Effector memory CD4-positive, alpha-beta T cell (primary cell): Measurements from ENCODE around the gene MEOX2.

Source experiments
- DNase-seq, 3 donors: peaks; one replicate each; pipeline ENCODE4 v3.0.0-alpha.2; 2020
- H3K27ac ChIP-seq: 2 replicates; pipeline ENCODE4 v1.7.0; 2013; ENCODE audit warnings: mild to moderate bottlenecking, low read length, moderate library complexity; ENCODE audit not compliant: insufficient read depth, poor library complexity, severe bottlenecking
- H3K27me3 ChIP-seq: replicated peaks from 2 replicates; pipeline ENCODE4 v1.7.0; 2013; ENCODE audit warnings: mild to moderate bottlenecking, low read length; ENCODE audit not compliant: insufficient read depth, control insufficient read depth, poor library complexity, severe bottlenecking
- H3K36me3 ChIP-seq: 2 replicates; pipeline ENCODE4 v1.7.0; 2013; ENCODE audit warnings: mild to moderate bottlenecking, low read length, moderate library complexity; ENCODE audit not compliant: control insufficient read depth, insufficient read depth
- H3K4me1 ChIP-seq: 2 replicates; pipeline ENCODE4 v1.7.0; 2013; ENCODE audit warnings: low read length, mild to moderate bottlenecking; ENCODE audit not compliant: control insufficient read depth, insufficient read depth, poor library complexity, severe bottlenecking
- H3K4me3 ChIP-seq: 2 replicates; pipeline ENCODE4 v1.7.0; 2013; ENCODE audit warnings: low read length, low read depth, mild to moderate bottlenecking; ENCODE audit not compliant: insufficient read depth, poor library complexity, severe bottlenecking
- H3K9me3 ChIP-seq: 2 replicates; pipeline ENCODE4 v1.7.0; 2013; ENCODE audit warnings: mild to moderate bottlenecking, low read length, moderate library complexity; ENCODE audit not compliant: control insufficient read depth

MEOX2 gene

DNA sequence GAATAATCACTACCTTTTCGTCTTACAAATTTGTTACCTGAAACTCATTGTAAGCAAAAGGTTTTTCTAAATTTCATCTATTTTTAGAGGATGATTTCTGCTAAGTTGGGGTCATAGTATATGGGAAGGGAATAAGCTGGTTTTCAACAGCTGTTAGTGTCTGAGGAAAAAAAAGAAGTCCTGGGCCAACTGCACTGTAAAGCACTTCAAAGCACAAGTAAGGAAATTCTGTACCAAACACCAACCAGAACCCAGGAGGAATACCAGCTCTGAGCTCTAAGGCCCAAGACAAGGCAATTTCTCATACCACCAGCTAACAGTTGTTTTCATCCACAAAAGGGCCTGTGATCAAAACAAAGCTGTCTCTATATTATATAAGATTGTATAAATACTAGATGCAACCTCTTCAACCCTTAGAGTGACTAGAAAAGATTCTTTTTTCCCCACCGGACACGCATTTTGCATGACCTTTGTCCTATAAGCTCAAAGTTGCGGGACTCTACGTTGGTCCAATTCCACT is 6.1 kb upstream of the MEOX2 start:
- no peaks in the 10 kb centered on the region for H3K4me1 ChIP-seq
- no peaks in the 10 kb centered on the region for H3K27me3 ChIP-seq
- DNase-seq: no peak
- H3K9me3 ChIP-seq: no peaks in the 10 kb centered on the region
- no peak overlapping the region for H3K27ac ChIP-seq
- H3K4me3 ChIP-seq: no peak overlapping the region
- no peaks in the 10 kb centered on the region for H3K36me3 ChIP-seq

DNA sequence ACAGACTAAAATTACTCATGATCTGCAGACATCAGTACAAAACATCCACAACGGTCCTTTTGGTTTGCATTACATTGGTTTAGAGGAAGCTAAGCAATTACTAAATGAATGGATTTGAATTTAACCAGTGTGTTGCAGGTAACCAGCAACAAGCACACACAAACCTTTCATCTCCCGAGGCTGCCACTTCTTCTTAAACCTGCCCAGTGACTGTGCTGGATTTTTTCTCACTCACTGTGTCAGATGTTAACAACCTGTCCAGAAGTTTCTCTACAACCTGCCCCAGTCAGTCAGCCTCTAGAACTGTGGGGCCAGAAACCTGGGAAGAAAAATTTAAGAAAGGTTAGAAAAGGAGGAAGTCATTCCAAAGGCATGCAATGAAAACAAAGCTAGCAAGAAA is 2.4 kb upstream of the MEOX2 start:
- DNase-seq: no peak
- no peaks in the 10 kb centered on the region for H3K9me3 ChIP-seq
- H3K27ac ChIP-seq: no peak overlapping the region
- H3K4me1 ChIP-seq: no peaks in the 10 kb centered on the region
- H3K4me3 ChIP-seq: no peak overlapping the region
- no peaks in the 10 kb centered on the region for H3K27me3 ChIP-seq
- H3K36me3 ChIP-seq: no peaks in the 10 kb centered on the region

DNA sequence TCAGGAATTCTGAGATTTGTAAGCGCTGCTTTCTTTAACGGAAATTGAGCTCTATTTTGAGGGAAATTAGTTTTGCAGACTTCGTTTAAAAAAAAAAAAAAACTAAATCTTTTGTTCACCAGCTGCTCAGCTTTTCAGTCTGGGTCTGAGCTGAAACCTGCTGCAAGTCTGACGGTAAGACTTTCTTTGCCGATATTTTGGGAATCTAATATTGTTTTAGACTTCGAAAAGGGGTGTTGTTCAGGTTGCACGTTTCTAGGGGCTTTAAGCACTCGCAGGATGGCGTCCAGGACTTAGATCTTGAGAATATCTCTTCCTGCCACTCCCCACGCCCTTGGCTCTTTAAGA is 1.8 kb upstream of the MEOX2 start:
- Histone ChIP-seq H3K27me3 (no peaks in the 10 kb centered on the region), H3K36me3 (no peaks in the 10 kb centered on the region), H3K27ac (no peak overlapping the region), H3K4me3 (no peak overlapping the region), H3K9me3 (no peaks in the 10 kb centered on the region), H3K4me1 (no peaks in the 10 kb centered on the region)
- DNase-seq: no peak

DNA sequence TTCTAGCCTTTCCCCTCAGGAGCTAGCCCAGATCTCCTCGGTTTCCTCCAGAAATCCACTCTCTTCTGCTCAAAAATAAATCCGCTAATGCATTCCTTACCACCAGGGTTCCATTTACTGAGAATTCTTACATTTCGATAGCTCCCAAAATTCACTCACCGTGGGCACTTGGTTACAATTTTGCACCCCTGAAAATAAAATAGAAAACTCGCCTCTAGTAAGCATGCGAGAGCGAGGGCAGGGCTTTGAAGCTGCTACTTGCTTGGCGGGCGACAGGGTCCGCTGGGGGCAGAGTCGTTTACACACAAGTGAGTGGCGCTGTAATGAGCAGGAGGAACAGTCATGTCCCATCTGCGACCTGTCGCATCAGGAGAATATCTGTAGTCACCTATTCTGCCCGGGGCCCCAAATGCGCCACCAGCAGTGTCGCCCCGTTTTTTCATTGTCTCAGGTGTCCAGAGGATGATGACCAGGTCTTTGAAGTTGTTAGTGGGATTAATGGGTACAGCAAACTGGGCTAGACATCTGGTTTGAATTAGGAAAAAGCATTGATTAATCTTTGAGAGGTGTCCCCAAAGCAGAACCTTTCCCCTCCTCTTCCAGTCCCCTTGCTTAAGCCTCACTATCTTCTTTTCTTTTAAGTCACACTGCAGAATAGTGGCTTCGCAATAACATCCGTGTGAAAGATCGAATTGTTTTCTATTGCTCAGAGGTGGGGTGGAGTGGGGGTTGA is 1.2 kb upstream of the MEOX2 start:
- Histone ChIP-seq H3K4me3 (no peak overlapping the region), H3K9me3 (no peaks in the 10 kb centered on the region), H3K36me3 (no peaks in the 10 kb centered on the region), H3K27ac (no peak overlapping the region), H3K27me3 (no peaks in the 10 kb centered on the region), H3K4me1 (no peaks in the 10 kb centered on the region)
- DNase-seq: no peak

DNA sequence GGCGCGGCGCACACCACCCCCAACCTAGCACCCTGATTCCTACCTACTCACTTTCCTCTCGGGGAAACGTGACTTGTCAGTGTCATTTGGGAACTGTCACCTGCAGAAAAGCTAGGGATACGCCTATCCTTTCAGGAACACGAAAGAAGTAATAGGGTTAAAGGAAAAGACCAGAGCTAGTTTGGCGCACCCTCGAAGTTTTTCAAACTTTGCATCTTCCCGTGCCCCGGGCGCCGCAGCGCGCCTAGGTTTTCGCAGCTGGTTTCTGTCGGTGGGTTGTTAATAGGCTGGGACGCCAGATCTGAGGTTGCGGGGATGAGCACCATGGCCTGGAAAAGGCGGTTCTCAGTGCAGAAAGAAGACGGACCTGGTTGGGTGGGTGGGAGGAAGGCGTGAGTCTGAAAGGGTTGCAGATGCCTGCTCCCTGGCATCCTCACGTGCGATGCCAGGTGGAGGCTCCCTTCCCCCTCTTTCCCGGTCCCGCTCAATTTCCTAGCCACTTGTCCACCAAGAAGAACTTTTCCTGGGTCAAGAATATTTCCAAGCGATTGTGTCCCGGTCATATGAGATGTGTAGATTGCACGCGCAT is 568 bp upstream of the MEOX2 start:
- no peaks in the 10 kb centered on the region for H3K4me1 ChIP-seq
- H3K27me3 ChIP-seq: no peaks in the 10 kb centered on the region
- no peaks in the 10 kb centered on the region for H3K36me3 ChIP-seq
- no peak for DNase-seq
- no peaks in the 10 kb centered on the region for H3K9me3 ChIP-seq
- no peak overlapping the region for H3K4me3 ChIP-seq
- no peak overlapping the region for H3K27ac ChIP-seq

DNA sequence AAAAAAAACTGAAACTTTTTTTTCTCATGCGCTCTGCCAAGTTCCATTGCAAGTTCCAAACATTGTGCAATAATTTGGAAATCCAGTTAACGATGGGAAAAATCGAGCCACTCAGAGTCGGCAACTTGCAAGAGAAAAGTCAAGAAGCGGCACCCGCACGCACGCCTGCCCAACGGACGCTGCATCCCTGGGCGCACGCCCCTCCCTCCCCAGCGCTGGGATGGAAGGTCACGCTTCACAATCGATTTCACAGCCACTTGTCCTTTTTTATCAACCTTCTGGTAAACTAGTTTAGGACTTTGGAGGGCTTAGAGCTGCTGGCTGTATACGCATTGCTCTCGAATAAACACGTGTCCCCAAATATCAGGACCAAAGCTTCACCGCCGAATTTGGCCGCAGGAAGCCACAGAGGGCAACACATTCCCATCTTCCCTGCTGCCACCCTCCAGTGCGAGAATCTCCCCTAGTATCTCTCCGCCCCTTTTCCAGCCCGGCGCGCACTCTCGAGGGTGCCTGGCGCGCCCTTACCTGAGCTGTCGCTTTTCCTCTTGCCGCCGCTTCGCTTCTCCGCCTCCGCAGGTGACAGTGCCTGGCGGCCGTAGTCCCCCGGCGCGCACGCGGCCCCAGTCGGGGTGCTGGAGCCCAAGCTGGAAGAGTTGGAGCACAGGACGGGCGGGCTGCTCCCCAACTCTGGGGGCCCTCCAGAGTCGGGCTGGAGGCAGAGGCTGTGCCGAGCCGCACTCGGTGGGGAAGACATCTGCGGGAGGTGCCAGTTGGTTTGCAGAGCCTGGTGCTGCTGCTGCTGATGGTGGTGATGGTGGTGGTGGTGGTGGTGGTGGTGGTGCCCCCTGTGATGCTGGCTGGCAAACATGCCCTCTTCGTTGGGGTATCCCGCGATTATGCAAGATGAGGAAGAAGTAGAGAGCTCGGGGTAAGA is 857 bp downstream of the MEOX2 start:
- H3K4me1 ChIP-seq: no peaks in the 10 kb centered on the region
- H3K4me3 ChIP-seq: no peak overlapping the region
- no peak for DNase-seq
- no peak overlapping the region for H3K27ac ChIP-seq
- H3K27me3 ChIP-seq: no peaks in the 10 kb centered on the region
- no peaks in the 10 kb centered on the region for H3K9me3 ChIP-seq
- H3K36me3 ChIP-seq: no peaks in the 10 kb centered on the region

DNA sequence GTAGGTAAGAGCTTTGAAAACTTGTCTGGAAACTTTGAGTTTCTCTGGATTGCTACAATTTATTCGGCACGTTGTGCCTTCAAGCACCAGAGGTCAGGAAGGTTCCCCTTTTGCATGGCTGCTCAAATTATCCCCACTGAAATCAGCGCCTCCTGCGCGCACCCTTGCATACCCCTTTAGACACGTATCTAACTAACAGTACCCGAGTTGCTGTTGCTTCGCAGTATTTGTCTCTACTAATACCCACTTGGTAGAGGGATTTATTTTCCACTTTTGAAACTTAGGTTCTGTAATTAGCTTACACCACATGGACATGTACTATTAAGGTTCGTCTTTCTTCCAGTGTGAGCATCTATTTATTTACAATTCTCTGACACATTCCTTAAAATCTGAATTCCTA is 1.6 kb downstream of the MEOX2 start:
- Histone ChIP-seq H3K4me1 (no peaks in the 10 kb centered on the region), H3K36me3 (no peaks in the 10 kb centered on the region), H3K9me3 (no peaks in the 10 kb centered on the region), H3K27ac (no peak overlapping the region), H3K27me3 (no peaks in the 10 kb centered on the region), H3K4me3 (no peak overlapping the region)
- DNase-seq: no peak

DNA sequence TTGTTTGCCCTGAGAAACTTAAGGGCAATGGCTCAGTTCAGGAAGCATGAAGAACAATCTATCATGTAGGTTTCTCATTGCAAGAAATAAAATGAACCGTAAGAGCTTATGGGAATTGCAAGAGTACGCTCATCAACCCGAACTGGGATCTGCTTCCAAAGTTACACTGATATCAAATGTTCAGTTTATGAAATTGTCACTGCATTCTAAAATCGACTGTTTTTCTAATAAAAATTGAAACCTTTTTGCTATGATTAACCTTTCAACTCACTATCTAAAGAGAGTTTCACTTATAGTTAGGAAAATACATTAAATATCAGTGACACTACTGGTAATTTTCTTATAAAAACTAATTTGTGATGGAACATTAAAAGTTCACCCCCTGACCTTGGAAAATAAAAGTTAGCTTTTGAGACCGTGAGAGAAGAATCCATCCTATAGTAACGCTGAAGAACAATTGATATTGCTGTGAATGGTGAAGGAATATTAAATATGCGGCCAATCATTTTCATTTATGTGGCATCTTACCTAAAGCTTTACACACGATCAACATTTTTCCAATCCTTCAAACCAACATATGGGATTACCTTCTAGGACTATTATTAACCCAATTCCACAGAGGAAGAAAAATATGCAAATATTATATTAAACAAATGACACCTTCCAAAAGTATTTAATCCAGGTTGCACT is 2.2 kb downstream of the MEOX2 start:
- H3K4me1 ChIP-seq: no peaks in the 10 kb centered on the region
- H3K36me3 ChIP-seq: no peaks in the 10 kb centered on the region
- H3K4me3 ChIP-seq: no peak overlapping the region
- no peaks in the 10 kb centered on the region for H3K9me3 ChIP-seq
- H3K27ac ChIP-seq: no peak overlapping the region
- no peaks in the 10 kb centered on the region for H3K27me3 ChIP-seq
- DNase-seq: no peak

DNA sequence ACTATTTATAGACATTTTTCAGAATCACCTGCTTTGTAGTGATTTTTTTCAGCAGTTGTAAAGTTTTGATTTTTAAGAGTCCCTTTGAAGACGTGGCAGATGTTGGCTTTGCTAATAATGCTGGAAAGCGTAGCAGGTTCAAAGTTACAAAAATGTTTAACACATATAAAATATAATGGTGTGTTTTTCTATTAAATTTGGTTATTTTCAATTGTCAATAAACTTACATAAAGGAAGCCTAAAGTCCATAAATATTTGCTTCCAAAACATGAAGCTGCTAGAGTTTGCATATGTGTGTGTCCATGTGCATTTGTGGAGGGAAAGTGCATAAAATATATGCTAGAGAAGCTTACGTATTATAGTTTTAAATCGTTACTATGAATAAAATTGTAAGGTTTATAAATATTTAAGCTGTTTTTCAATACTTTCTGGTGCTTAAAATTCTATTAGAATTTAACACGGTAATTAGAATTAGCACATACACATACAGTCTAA is 3.7 kb downstream of the MEOX2 start:
- Histone ChIP-seq H3K27ac (no peak overlapping the region), H3K9me3 (no peaks in the 10 kb centered on the region), H3K4me3 (no peak overlapping the region), H3K36me3 (no peaks in the 10 kb centered on the region), H3K4me1 (no peaks in the 10 kb centered on the region), H3K27me3 (no peaks in the 10 kb centered on the region)
- no peak for DNase-seq
